ENCODE results near the gene SPATC1L. TPM values are rescaled to one million over a fixed set of nuclear protein-coding genes. Genes with fewer than 3 reads are reported as not detected.
"Not testable (repeated sequence)": the region's sequence is repeated elsewhere in the genome, so short reads cannot be mapped to it uniquely, and the experiment has no call there.

The SPATC1L gene
- total RNA-seq, 2 experiments from 2014 or later: 4.2 to 4.4 TPM

DNA sequence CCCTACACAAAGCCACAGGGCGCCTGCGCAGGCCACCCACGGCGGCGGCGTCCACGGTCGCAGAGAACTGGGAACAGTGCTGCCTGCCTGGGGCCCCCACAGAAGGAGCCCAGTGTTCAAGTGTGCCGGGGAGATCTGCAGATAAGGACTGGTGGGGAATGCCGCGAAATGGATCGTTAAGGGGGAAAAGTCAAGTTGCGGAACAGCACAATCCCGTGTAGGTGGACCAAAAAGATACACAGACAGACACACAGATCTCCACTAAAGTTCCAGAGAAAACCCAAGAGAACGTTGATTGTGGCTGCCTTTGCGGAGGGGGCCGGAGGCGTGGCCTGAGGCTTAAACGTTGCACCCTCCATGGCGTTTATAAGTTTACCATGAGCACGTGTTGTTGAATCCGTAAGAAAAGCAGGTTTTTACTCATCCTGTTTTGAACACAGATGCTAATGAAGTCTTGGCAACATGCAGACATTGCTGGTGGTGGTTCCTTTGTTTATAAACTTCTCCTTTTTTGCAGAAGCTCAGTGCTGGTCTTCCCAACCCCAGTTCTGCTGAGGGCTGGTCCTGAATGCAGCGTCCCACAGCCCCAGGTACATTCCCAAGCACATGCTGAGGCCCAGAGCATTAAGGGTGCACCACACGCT lies 4.1 kb downstream of the SPATC1L start:
- peaks cover 10% of the 10 kb centered on the region for H3K4me1 Mint-ChIP-seq

DNA sequence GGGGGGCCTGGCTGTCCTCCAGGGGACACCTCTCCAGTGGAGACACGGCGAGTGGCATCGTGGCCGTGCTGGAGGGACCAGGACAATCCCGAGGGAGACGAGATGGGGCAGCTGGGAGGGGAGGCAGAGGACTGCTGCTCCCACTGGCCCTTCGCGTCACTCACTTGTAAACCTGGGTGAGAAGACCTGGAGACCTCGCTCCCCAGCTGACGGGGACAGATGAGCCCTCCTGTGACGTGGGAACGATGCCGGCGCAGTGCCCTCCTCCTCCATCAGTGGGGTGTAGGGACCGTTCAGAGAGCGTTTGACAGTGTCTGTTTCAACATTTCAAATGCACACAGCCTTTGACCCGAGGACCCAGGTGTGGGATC lies 4.6 kb downstream of the SPATC1L start:
- peaks cover 5% of the 10 kb centered on the region for H3K4me1 Mint-ChIP-seq
- CTCF ChIA-PET: no interaction called here

More for the DNA sequence above, 4.1 kb downstream of the SPATC1L start:
- no peaks in the 10 kb centered on the region for H3K36me3 Mint-ChIP-seq (ENCODE audit: low read depth)
- H3K9me3 Mint-ChIP-seq: peaks cover 9% of the 10 kb centered on the region
- no peak overlapping the region for H3K27ac Mint-ChIP-seq
- no peak for DNase-seq
- ChIA-PET CTCF (no interaction called here), POLR2A (no interaction called here)
- H3K27me3 Mint-ChIP-seq: peaks cover 19% of the 10 kb centered on the region
- H3K4me3 Mint-ChIP-seq: no peak overlapping the region

GRCh38 chr21:46178961-46179360 lies 5.3 kb downstream of the SPATC1L start:
- ChIA-PET CTCF (no interaction called here), POLR2A (no interaction called here)
- peaks cover 2% of the 10 kb centered on the region for H3K4me1 Mint-ChIP-seq
- peaks cover 28% of the 10 kb centered on the region for H3K27me3 Mint-ChIP-seq
- no peak for DNase-seq
- no peak overlapping the region for H3K27ac Mint-ChIP-seq
- peaks cover 18% of the 10 kb centered on the region for H3K9me3 Mint-ChIP-seq
- no peaks in the 10 kb centered on the region for H3K36me3 Mint-ChIP-seq (ENCODE audit: low read depth)
- no peak overlapping the region for H3K4me3 Mint-ChIP-seq

More for the DNA sequence above, 4.6 kb downstream of the SPATC1L start:
- POLR2A ChIA-PET: no interaction called here
- Mint-ChIP-seq H3K27me3 (peaks cover 23% of the 10 kb centered on the region), H3K4me3 (no peak overlapping the region), H3K27ac (no peak overlapping the region), H3K9me3 (peaks cover 14% of the 10 kb centered on the region), H3K36me3 (ENCODE audit: low read depth) (no peaks in the 10 kb centered on the region)
- DNase-seq: no peak

DNA sequence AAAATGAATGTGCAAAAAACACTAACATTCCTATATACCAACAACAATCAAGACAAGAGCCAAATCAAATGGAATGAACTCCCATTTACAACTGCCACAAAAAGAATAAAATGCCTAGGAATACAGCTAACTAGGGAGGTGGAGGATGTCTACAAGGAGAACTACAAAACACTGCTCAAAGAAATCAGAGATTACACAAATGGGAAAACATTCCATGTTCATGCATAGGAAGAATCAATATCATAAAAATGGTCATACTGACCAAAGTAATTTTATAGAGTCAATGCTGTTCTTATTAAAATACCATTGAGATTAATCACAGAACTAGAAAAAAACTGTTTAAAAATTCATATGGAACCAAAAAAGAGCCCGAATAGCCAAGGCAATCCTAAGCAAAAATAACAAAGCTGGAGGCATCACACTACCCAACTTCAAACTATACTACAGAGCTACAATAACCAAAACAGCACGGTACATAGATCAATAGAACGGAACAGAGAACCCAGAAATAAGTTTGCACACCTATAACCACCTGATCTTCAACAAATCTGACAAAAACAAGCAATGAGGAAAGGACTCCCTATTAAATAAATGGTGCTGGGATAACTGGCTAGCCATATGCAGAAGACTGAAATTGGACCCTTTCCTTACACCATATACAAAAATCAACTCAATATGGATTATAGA lies 7.7 kb downstream of the SPATC1L start:
- H3K36me3 Mint-ChIP-seq (ENCODE audit: low read depth); H3K4me3 Mint-ChIP-seq; H3K27ac Mint-ChIP-seq; POLR2A ChIA-PET; DNase-seq; H3K4me1 Mint-ChIP-seq; CTCF ChIA-PET: not testable (repeated sequence)
- Mint-ChIP-seq H3K9me3 (peaks cover 23% of the 10 kb centered on the region), H3K27me3 (peaks cover 28% of the 10 kb centered on the region)

- H3K27me3 Mint-ChIP-seq: peaks cover 28% of the 10 kb centered on the region
- peaks cover 23% of the 10 kb centered on the region for H3K9me3 Mint-ChIP-seq
- H3K4me3 Mint-ChIP-seq: no peak overlapping the region
- peaks cover 6% of the 10 kb centered on the region for H3K4me1 Mint-ChIP-seq
- POLR2A ChIA-PET: no interaction called here
- no peaks in the 10 kb centered on the region for H3K36me3 Mint-ChIP-seq (ENCODE audit: low read depth)
- CTCF ChIA-PET: interaction anchor here (1.1 kb wide), 1 partner anchor 20 kb away, joined by 3 read pairs; no protein-coding TSS in a partner anchor
- no peak for DNase-seq
- H3K27ac Mint-ChIP-seq: no peak overlapping the region
Observed at GRCh38 chr21:46173573-46173972, 10.7 kb downstream of the SPATC1L start.

DNA sequence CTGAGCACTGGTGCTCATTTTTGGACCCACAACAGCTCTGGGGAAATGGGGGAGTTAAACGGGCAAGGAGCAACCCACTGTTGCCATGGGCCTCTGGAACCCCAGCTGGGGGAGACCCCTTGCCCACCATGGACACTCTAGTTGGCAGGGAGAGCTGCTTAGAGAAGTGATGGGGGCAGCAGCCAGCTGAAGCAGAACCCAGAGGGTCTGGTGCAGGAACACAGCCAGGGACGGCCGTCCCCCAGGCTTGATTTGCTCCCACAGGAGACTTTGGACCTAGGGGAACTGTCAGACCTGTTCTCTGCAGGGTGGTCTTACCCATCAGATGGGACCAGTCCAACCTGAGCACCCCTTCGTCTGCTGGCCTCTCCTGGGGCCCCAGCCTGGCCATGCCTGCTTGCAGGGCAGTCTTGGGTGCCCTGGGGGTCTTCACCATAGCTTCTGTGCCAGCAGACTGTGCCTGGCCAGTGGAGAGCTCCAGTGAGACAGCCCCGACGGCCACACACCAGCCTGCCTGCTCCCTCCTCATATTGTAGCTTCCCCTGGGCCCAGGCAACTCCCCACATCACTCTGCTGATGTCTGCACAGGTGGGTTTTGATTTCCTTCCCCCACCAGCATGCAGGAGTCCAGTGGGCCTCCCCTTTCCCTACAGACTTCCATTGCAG lies 11.3 kb downstream of the SPATC1L start:
- DNase-seq: peak; percentile 8
- Mint-ChIP-seq H3K4me1 (peaks cover 6% of the 10 kb centered on the region), H3K9me3 (peaks cover 23% of the 10 kb centered on the region), H3K36me3 (ENCODE audit: low read depth) (no peaks in the 10 kb centered on the region), H3K27ac (no peak overlapping the region), H3K27me3 (peaks cover 28% of the 10 kb centered on the region), H3K4me3 (no peak overlapping the region)
- ChIA-PET POLR2A (no interaction called here), CTCF (interaction anchor here (1.1 kb wide), 1 partner anchor 20 kb away, joined by 3 read pairs; no protein-coding TSS in a partner anchor)

DNA sequence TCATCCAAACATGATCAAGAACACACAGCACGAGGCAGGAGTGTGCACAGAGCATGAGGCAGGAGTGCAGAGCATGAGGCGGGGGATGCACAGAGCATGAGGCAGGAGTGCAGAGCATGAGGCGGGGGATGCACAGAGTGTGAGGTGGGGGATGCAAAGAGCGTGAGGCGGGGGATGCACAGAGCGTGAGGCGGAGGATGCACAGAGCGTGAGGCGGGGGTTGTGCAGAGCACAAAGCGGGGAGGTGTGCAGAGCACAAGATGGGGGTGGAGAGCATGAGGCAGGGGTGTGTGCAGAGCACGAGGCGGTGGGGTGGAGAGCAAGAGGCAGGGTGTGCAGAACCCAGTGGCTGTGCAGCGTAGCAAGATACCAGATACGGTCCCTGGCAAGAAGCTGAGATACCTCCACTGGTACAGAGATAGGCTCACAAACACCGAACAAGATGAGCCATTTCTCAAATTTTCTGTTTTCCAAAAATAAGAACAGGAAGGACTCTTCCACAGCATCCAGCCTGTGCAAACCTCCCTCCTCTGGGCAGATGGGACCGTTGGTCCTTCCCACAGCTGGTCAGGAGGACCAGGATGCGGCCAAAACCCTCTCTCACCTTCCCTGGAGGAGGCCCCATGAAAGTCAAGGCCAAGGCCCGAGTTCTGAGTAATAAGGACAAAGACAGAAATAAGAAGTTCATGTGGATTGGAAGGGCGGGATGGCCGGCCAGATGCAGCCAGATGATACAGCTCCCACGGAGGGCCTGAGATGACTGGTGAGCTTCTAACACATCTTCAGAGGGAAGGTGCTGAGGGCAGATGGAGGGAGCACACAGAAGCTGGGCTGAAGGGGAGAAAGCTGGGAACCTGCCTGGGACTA lies 12.0 kb downstream of the SPATC1L start:
- no peak overlapping the region for H3K4me3 Mint-ChIP-seq
- DNase-seq: no peak
- peaks cover 23% of the 10 kb centered on the region for H3K9me3 Mint-ChIP-seq
- ChIA-PET POLR2A (no interaction called here), CTCF (interaction anchor here (1.1 kb wide), 1 partner anchor 19 kb away, joined by 3 read pairs; no protein-coding TSS in a partner anchor)
- no peak overlapping the region for H3K27ac Mint-ChIP-seq
- H3K27me3 Mint-ChIP-seq: peaks cover 28% of the 10 kb centered on the region
- H3K4me1 Mint-ChIP-seq: peaks cover 6% of the 10 kb centered on the region
- H3K36me3 Mint-ChIP-seq (ENCODE audit: low read depth): no peaks in the 10 kb centered on the region

DNA sequence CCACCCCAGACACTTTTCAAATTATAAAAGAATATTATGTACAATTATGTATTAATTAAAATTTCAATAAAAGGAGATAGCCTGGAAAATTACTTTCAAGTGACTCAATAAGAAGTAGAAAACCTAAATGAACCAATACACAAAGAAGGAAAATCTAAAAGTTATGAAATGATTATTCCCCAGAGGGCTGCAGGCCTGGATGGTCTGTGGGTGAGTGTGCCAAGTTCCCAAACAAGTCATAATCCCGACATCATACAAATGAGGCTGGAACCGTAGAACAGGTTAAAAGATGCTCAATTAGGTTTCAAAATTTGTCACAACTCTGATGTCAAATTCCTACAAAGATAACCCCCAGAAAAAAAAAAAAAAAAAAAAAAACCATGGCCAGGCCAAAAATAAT lies 12.7 kb downstream of the SPATC1L start:
- H3K36me3 Mint-ChIP-seq (ENCODE audit: low read depth): no peaks in the 10 kb centered on the region
- DNase-seq: no peak
- no peak overlapping the region for H3K4me3 Mint-ChIP-seq
- peaks cover 6% of the 10 kb centered on the region for H3K4me1 Mint-ChIP-seq
- no peak overlapping the region for H3K27ac Mint-ChIP-seq
- peaks cover 23% of the 10 kb centered on the region for H3K9me3 Mint-ChIP-seq
- ChIA-PET CTCF (no interaction called here), POLR2A (no interaction called here)
- peaks cover 23% of the 10 kb centered on the region for H3K27me3 Mint-ChIP-seq

GRCh38 chr21:46170436-46171193 lies 13.6 kb downstream of the SPATC1L start:
- Mint-ChIP-seq H3K9me3 (peaks cover 17% of the 10 kb centered on the region), H3K27me3 (peaks cover 18% of the 10 kb centered on the region)
- H3K27ac Mint-ChIP-seq; POLR2A ChIA-PET; H3K4me1 Mint-ChIP-seq; H3K4me3 Mint-ChIP-seq; H3K36me3 Mint-ChIP-seq (ENCODE audit: low read depth): not testable (repeated sequence)
- peak; percentile 29 for DNase-seq
- CTCF ChIA-PET: interaction anchor here (0.7 kb wide), 1 partner anchor 12 kb away, joined by 3 read pairs; no protein-coding TSS in a partner anchor

DNA sequence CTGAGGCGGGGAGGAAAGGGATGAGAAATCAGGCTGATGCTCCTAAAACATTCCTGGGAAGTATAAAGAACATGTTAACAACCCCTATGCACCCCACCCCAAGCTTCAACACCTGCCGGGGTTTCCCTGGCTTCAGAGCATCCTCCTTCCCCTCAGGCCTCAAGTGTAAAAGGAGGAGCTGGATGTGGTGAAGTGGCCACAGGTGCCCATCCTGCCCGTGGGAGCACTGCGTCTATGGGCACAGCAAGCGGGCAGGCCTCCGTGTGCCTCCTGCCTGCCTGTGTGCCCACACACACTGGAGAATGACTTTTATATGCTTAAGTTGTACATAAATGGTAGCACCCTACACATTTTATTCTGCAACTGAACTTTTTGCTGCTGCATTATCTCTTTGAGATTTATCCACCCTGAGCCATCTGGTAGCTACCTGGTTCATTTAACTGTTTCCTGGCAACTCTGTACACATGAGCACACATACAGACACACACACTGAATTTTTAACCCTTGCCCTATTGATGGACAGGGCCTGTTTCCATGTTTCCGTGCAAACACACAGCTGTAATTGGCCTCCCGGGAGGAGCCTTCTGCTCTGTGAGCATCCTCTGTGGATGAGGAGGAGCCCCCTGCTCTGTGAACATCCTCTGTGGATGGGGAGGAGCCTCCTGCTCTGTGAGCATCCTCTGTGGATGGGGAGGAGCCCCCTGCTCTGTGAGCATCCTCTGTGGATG lies 15.4 kb downstream of the SPATC1L start:
- no peak overlapping the region for H3K27ac Mint-ChIP-seq
- peaks cover 3% of the 10 kb centered on the region for H3K27me3 Mint-ChIP-seq
- peaks cover 5% of the 10 kb centered on the region for H3K9me3 Mint-ChIP-seq
- no peak overlapping the region for H3K4me3 Mint-ChIP-seq
- CTCF ChIA-PET: no interaction called here
- no peaks in the 10 kb centered on the region for H3K36me3 Mint-ChIP-seq (ENCODE audit: low read depth)
- peaks cover 6% of the 10 kb centered on the region for H3K4me1 Mint-ChIP-seq
- POLR2A ChIA-PET: no interaction called here
- no peak for DNase-seq

GRCh38 chr21:46168238-46168637 lies 16.0 kb downstream of the SPATC1L start:
- H3K27ac Mint-ChIP-seq: no peak overlapping the region
- POLR2A ChIA-PET: no interaction called here
- no peaks in the 10 kb centered on the region for H3K9me3 Mint-ChIP-seq
- H3K36me3 Mint-ChIP-seq (ENCODE audit: low read depth): no peaks in the 10 kb centered on the region
- peaks cover 3% of the 10 kb centered on the region for H3K27me3 Mint-ChIP-seq
- CTCF ChIA-PET: no interaction called here
- H3K4me1 Mint-ChIP-seq: peaks cover 6% of the 10 kb centered on the region
- no peak overlapping the region for H3K4me3 Mint-ChIP-seq
- DNase-seq: peak; percentile 4

GRCh38 chr21:46165098-46165497 lies 19.2 kb downstream of the SPATC1L start:
- H3K4me1 Mint-ChIP-seq: no peaks in the 10 kb centered on the region
- H3K36me3 Mint-ChIP-seq (ENCODE audit: low read depth): no peaks in the 10 kb centered on the region
- CTCF ChIA-PET: no interaction called here
- H3K4me3 Mint-ChIP-seq: no peak overlapping the region
- H3K27ac Mint-ChIP-seq: no peak overlapping the region
- peaks cover 8% of the 10 kb centered on the region for H3K27me3 Mint-ChIP-seq
- DNase-seq: no peak
- no peaks in the 10 kb centered on the region for H3K9me3 Mint-ChIP-seq
- POLR2A ChIA-PET: no interaction called here
